ENCODE measurements around the gene CISH. TPM values are rescaled to one million over a fixed set of nuclear protein-coding genes. Genes with fewer than 3 reads are reported as not detected.

Gene CISH
- total RNA-seq, 1 donor from 2014 or later = 8.5 TPM

- DNase-seq (ENCODE audit: low spot score) (no peak), ATAC-seq (peak; percentile 2)
These were observed 11.3 kb downstream of the CISH start for GRCh38 chr3:50600141-50600753.

GRCh38 chr3:50599716-50600118, 11.9 kb downstream of the CISH start:
- DNase-seq (ENCODE audit: low spot score) = no peak
- ATAC-seq = no peak

GRCh38 chr3:50599115-50599715, 12.4 kb downstream of the CISH start:
- DNase-seq (ENCODE audit: low spot score) (no peak), ATAC-seq (no peak)

- ATAC-seq (peak; percentile 14), DNase-seq (ENCODE audit: low spot score) (no peak)
These were observed 17.3 kb downstream of the CISH start for GRCh38 chr3:50594253-50594785.

- ATAC-seq (peak; percentile 46), DNase-seq (ENCODE audit: low spot score) (no peak)
These were observed 19.0 kb downstream of the CISH start for GRCh38 chr3:50592568-50592967.

- ATAC-seq (no peak), DNase-seq (ENCODE audit: low spot score) (no peak)
These were observed 20.3 kb downstream of the CISH start for GRCh38 chr3:50591196-50591741.

- ATAC-seq = peak; percentile 51
- DNase-seq (ENCODE audit: low spot score) = no peak
These were observed 22.7 kb downstream of the CISH start for GRCh38 chr3:50588759-50589433.

- DNase-seq (ENCODE audit: low spot score) (peak; percentile 77), ATAC-seq (peak; percentile 39)
These were observed 23.5 kb downstream of the CISH start for GRCh38 chr3:50587806-50588758.

GRCh38 chr3:50587373-50587772, 24.2 kb downstream of the CISH start:
- ATAC-seq (no peak), DNase-seq (ENCODE audit: low spot score) (no peak)

- DNase-seq (ENCODE audit: low spot score) = no peak
- ATAC-seq = no peak
These were observed 24.9 kb downstream of the CISH start for GRCh38 chr3:50586763-50587070.

GRCh38 chr3:50585919-50586762, 25.4 kb downstream of the CISH start:
- DNase-seq (ENCODE audit: low spot score) = no peak
- ATAC-seq = no peak

GRCh38 chr3:50584391-50584790, 27.2 kb downstream of the CISH start:
- DNase-seq (ENCODE audit: low spot score) = no peak
- no peak for ATAC-seq

GRCh38 chr3:50583897-50584296, 27.7 kb downstream of the CISH start:
- peak; percentile 34 for ATAC-seq
- DNase-seq (ENCODE audit: low spot score) = peak; percentile 97

- DNase-seq (ENCODE audit: low spot score) (peak; percentile 84), ATAC-seq (peak; percentile 50)
These were observed 29.5 kb downstream of the CISH start for GRCh38 chr3:50582083-50582482.

GRCh38 chr3:50581459-50581842, 30.1 kb downstream of the CISH start:
- DNase-seq (ENCODE audit: low spot score) (no peak), ATAC-seq (peak; percentile 30)

- DNase-seq (ENCODE audit: low spot score) (peak; percentile 90), ATAC-seq (peak; percentile 72)
These were observed 30.7 kb downstream of the CISH start for GRCh38 chr3:50580683-50581458.

GRCh38 chr3:50577348-50577747, 34.2 kb downstream of the CISH start:
- DNase-seq (ENCODE audit: low spot score) (no peak), ATAC-seq (no peak)

- ATAC-seq = no peak
These were observed 36.2 kb downstream of the CISH start for GRCh38 chr3:50575372-50575771.

GRCh38 chr3:50574444-50574831, 37.1 kb downstream of the CISH start:
- DNase-seq (ENCODE audit: low spot score) = no peak
- ATAC-seq = no peak

More at GRCh38 chr3:50575372-50575771, 36.2 kb downstream of the CISH start:
- DNase-seq (ENCODE audit: low spot score) = no peak

Measured in left lobe of liver (tissue), 2 donors.